ENCODE measurements around the gene CALCR.
"Not testable (repeated sequence)": the region's sequence is repeated elsewhere in the genome, so short reads cannot be mapped to it uniquely, and the experiment has no call there.

Gene CALCR

GRCh38 chr7:93574646-93575554 lies at the start of gene CALCR:
CALCR (minus strand) TSS chr7:93574724; CDS start chr7:93486981, 87,743 bp downstream.
- H3K4me1 ChIP-seq: no peaks in the 10 kb centered on the region
- peak within 1 kb of the TSS; percentile 27 for H3K4me3 ChIP-seq
- no peaks in the 10 kb centered on the region for H3K9me3 ChIP-seq
- no peaks in the 10 kb centered on the region for H3K36me3 ChIP-seq (replicated peaks)
- peak in 1 of 2 experiments; percentile 49 for DNase-seq (ENCODE audit: low spot score in 2 of 2)
- in situ Hi-C loops (cut with MboI; ENCODE audit: low sequenced_read_pairs): loop anchor here (25.0 kb wide), 1 partner anchor 338 kb away; the partner anchor contains the start of genes HEPACAM2 and VPS50
- peaks cover 53% of the 10 kb centered on the region for H3K27me3 ChIP-seq (ENCODE audit: low read depth)

- H3K4me3 ChIP-seq: no peak overlapping the region
- in situ Hi-C loops (cut with MboI; ENCODE audit: low sequenced_read_pairs): no loop called here
- no peaks in the 10 kb centered on the region for H3K36me3 ChIP-seq (replicated peaks)
- H3K27me3 ChIP-seq (ENCODE audit: low read depth): no peaks in the 10 kb centered on the region
- no peaks in the 10 kb centered on the region for H3K9me3 ChIP-seq
- no peaks in the 10 kb centered on the region for H3K4me1 ChIP-seq
- DNase-seq (ENCODE audit: low spot score in 2 of 2): no peak
These were observed 49.3 kb upstream of the CALCR start for GRCh38 chr7:93623816-93624215.

- peak; percentile 41 to 70 for DNase-seq (ENCODE audit: low spot score in 2 of 2)
- H3K9me3 ChIP-seq: no peaks in the 10 kb centered on the region
- no peaks in the 10 kb centered on the region for H3K4me1 ChIP-seq
- H3K27me3 ChIP-seq (ENCODE audit: low read depth): no peaks in the 10 kb centered on the region
- in situ Hi-C loops (cut with MboI; ENCODE audit: low sequenced_read_pairs): no loop called here
- no peaks in the 10 kb centered on the region for H3K36me3 ChIP-seq (replicated peaks)
- no peak overlapping the region for H3K4me3 ChIP-seq
These were observed 47.8 kb upstream of the CALCR start for GRCh38 chr7:93622036-93623033.

- Histone ChIP-seq H3K9me3 (no peaks in the 10 kb centered on the region), H3K36me3 (replicated peaks) (no peaks in the 10 kb centered on the region), H3K4me1 (no peaks in the 10 kb centered on the region), H3K4me3 (no peak overlapping the region), H3K27me3 (ENCODE audit: low read depth) (no peaks in the 10 kb centered on the region)
- no peak for DNase-seq (ENCODE audit: low spot score in 2 of 2)
- in situ Hi-C loops (cut with MboI; ENCODE audit: low sequenced_read_pairs): no loop called here
These were observed 46.3 kb upstream of the CALCR start for GRCh38 chr7:93620864-93621263.

GRCh38 chr7:93620057-93620456 lies 45.5 kb upstream of the CALCR start:
- Histone ChIP-seq H3K36me3 (replicated peaks) (no peaks in the 10 kb centered on the region), H3K9me3 (no peaks in the 10 kb centered on the region), H3K4me3 (no peak overlapping the region), H3K27me3 (ENCODE audit: low read depth) (no peaks in the 10 kb centered on the region), H3K4me1 (no peaks in the 10 kb centered on the region)
- no peak for DNase-seq (ENCODE audit: low spot score in 2 of 2)
- in situ Hi-C loops (cut with MboI; ENCODE audit: low sequenced_read_pairs): no loop called here

- H3K4me1 ChIP-seq: no peaks in the 10 kb centered on the region
- H3K9me3 ChIP-seq: no peaks in the 10 kb centered on the region
- H3K27me3 ChIP-seq (ENCODE audit: low read depth): peaks cover 4% of the 10 kb centered on the region; the same call in 1 of the 2 replicates
- no peak for DNase-seq (ENCODE audit: low spot score in 2 of 2)
- no peaks in the 10 kb centered on the region for H3K36me3 ChIP-seq (replicated peaks)
- in situ Hi-C loops (cut with MboI; ENCODE audit: low sequenced_read_pairs): no loop called here
- no peak overlapping the region for H3K4me3 ChIP-seq
These were observed 26.8 kb upstream of the CALCR start for GRCh38 chr7:93601363-93601762.

GRCh38 chr7:93594250-93594649 lies 19.7 kb upstream of the CALCR start:
- in situ Hi-C loops (cut with MboI; ENCODE audit: low sequenced_read_pairs): no loop called here
- no peaks in the 10 kb centered on the region for H3K4me1 ChIP-seq
- DNase-seq (ENCODE audit: low spot score in 2 of 2): no peak

GRCh38 chr7:93592588-93593266 lies 18.2 kb upstream of the CALCR start:
- Histone ChIP-seq H3K9me3 (no peaks in the 10 kb centered on the region), H3K36me3 (replicated peaks) (no peaks in the 10 kb centered on the region), H3K27me3 (ENCODE audit: low read depth) (no peaks in the 10 kb centered on the region), H3K4me3 (no peak overlapping the region), H3K4me1 (no peaks in the 10 kb centered on the region)
- in situ Hi-C loops (cut with MboI; ENCODE audit: low sequenced_read_pairs): no loop called here
- DNase-seq (ENCODE audit: low spot score in 2 of 2): no peak

More at GRCh38 chr7:93594250-93594649, 19.7 kb upstream of the CALCR start:
- no peaks in the 10 kb centered on the region for H3K9me3 ChIP-seq
- H3K27me3 ChIP-seq (ENCODE audit: low read depth): no peaks in the 10 kb centered on the region
- H3K4me3 ChIP-seq: no peak overlapping the region
- H3K36me3 ChIP-seq (replicated peaks): no peaks in the 10 kb centered on the region

GRCh38 chr7:93591224-93592050 lies 16.9 kb upstream of the CALCR start:
- H3K4me1 ChIP-seq; H3K4me3 ChIP-seq; H3K36me3 ChIP-seq (replicated peaks); DNase-seq (ENCODE audit: low spot score in 2 of 2); H3K9me3 ChIP-seq; H3K27me3 ChIP-seq (ENCODE audit: low read depth); in situ Hi-C loops (cut with MboI; ENCODE audit: low sequenced_read_pairs): not testable (repeated sequence)

GRCh38 chr7:93586479-93586865 lies 11.9 kb upstream of the CALCR start:
- H3K4me1 ChIP-seq; DNase-seq (ENCODE audit: low spot score in 2 of 2); H3K4me3 ChIP-seq; H3K9me3 ChIP-seq; H3K36me3 ChIP-seq (replicated peaks); in situ Hi-C loops (cut with MboI; ENCODE audit: low sequenced_read_pairs); H3K27me3 ChIP-seq (ENCODE audit: low read depth): not testable (repeated sequence)

- H3K9me3 ChIP-seq; H3K4me1 ChIP-seq; H3K4me3 ChIP-seq; DNase-seq (ENCODE audit: low spot score in 2 of 2); H3K36me3 ChIP-seq (replicated peaks); H3K27me3 ChIP-seq (ENCODE audit: low read depth); in situ Hi-C loops (cut with MboI; ENCODE audit: low sequenced_read_pairs): not testable (repeated sequence)
These were observed 11.4 kb upstream of the CALCR start for GRCh38 chr7:93585694-93586478.

GRCh38 chr7:93579431-93579830 lies 4.9 kb upstream of the CALCR start:
- no peak overlapping the region for H3K4me3 ChIP-seq
- H3K9me3 ChIP-seq: no peaks in the 10 kb centered on the region
- no peaks in the 10 kb centered on the region for H3K36me3 ChIP-seq (replicated peaks)
- no peak for DNase-seq (ENCODE audit: low spot score in 2 of 2)
- H3K4me1 ChIP-seq: no peaks in the 10 kb centered on the region
- in situ Hi-C loops (cut with MboI; ENCODE audit: low sequenced_read_pairs): no loop called here
- peaks cover 14% of the 10 kb centered on the region for H3K27me3 ChIP-seq (ENCODE audit: low read depth)

Measured in HAP-1 (cell line).